HEK293 (cell line): ENCODE measurements around the gene NPW.

Source experiments
- CTCF ChIA-PET: fragments of 350-600 bp; formaldehyde crosslinking; extraction: SDS; loops from one replicate; lab custom pipeline; 2021; ENCODE audit warnings: antibody characterized with exemption; lab: Yijun Ruan, JAX
- POLR2A ChIA-PET: fragments of 300-600 bp; formaldehyde crosslinking; extraction: SDS; loops from one replicate; lab custom pipeline; 2020; ENCODE audit warnings: antibody characterized with exemption, inconsistent platforms; lab: Yijun Ruan, JAX
- H3K27ac ChIP-seq: fragments of 200-500 bp; sonication (Bioruptor generic); 2 replicates; pipeline ENCODE4 v1.5.1; 2014; ENCODE audit warnings: low read depth, low read length, control low read depth, inconsistent platforms; ENCODE audit errors: extremely low read depth
- H3K36me3 ChIP-seq, 2 experiments: fragments of 200-500 bp in 1 of 2; sonication (Bioruptor generic) in 1 of 2; 1 replicate in 1 of 2; 2 replicates in 1 of 2; pipeline ENCODE4 v1.5.1; 2014 to 2017; ENCODE audit warnings: inconsistent platforms in 2 of 2, low read length in 2 of 2; ENCODE audit not compliant: control insufficient read depth in 2 of 2, insufficient read depth in 1 of 2
- H3K4me1 ChIP-seq: fragments of 200-500 bp; sonication (Bioruptor generic); 2 replicates; pipeline ENCODE4 v1.5.1; 2014; ENCODE audit warnings: mild to moderate bottlenecking, low read length, inconsistent platforms; ENCODE audit not compliant: control insufficient read depth, insufficient read depth
- H3K4me3 ChIP-seq: 2 replicates; pipeline ENCODE4 v1.5.1; 2011; ENCODE audit warnings: low read depth, mild to moderate bottlenecking, control low read depth, low read length, moderate library complexity
- H3K9me3 ChIP-seq: fragments of 200-500 bp; sonication (Bioruptor generic); 2 replicates; pipeline ENCODE4 v1.5.1; 2014; ENCODE audit warnings: low read depth, low read length, inconsistent platforms; ENCODE audit not compliant: control insufficient read depth, insufficient read depth
- ATF2 ChIP-seq: fragments of 450-650 bp; formaldehyde crosslinking; IDR thresholded peaks from 2 replicates; pipeline ENCODE4 v1.5.1; 2016; ENCODE audit warnings: missing biosample characterization, missing genetic modification characterization, low read depth
- IKZF3 ChIP-seq: fragments of 450-650 bp; IDR thresholded peaks from 2 replicates; pipeline ENCODE4 v1.5.0; 2018; ENCODE audit warnings: missing biosample characterization, mild to moderate bottlenecking, missing genetic modification characterization, moderate library complexity
- KLF7 ChIP-seq: fragments of 450-650 bp; formaldehyde crosslinking; IDR thresholded peaks from 2 replicates; pipeline ENCODE4 v1.5.1; 2016; ENCODE audit warnings: missing biosample characterization, missing genetic modification characterization, borderline replicate concordance
- MZF1 ChIP-seq: fragments of 450-650 bp; formaldehyde crosslinking; IDR thresholded peaks from 2 replicates; pipeline ENCODE4 v1.5.1; 2017; ENCODE audit warnings: missing biosample characterization, missing genetic modification characterization, borderline replicate concordance
- ZFP3 ChIP-seq: fragments of 450-650 bp; formaldehyde crosslinking; IDR thresholded peaks from 2 replicates; pipeline ENCODE4 v1.5.1; 2016; ENCODE audit warnings: low read depth, missing biosample characterization, missing genetic modification characterization
- ZNF114 ChIP-seq: fragments of 450-650 bp; formaldehyde crosslinking; IDR thresholded peaks from 2 replicates; pipeline ENCODE4 v1.5.0; 2017; ENCODE audit warnings: missing biosample characterization, missing genetic modification characterization
- ZNF202 ChIP-seq: fragments of 450-650 bp; formaldehyde crosslinking; IDR thresholded peaks from 2 replicates; pipeline ENCODE4 v1.5.1; 2016; ENCODE audit warnings: missing biosample characterization, missing genetic modification characterization, borderline replicate concordance
- ZNF214 ChIP-seq: fragments of 450-650 bp; formaldehyde crosslinking; IDR thresholded peaks from 2 replicates; pipeline ENCODE4 v1.5.1; 2017; ENCODE audit warnings: missing biosample characterization, mild to moderate bottlenecking, missing genetic modification characterization, borderline replicate concordance
- ZNF266 ChIP-seq: fragments of 450-650 bp; formaldehyde crosslinking; IDR thresholded peaks from 2 replicates; pipeline ENCODE4 v1.5.1; 2016; ENCODE audit warnings: missing biosample characterization, missing genetic modification characterization, low read depth
- ZNF324 ChIP-seq: fragments of 450-650 bp; formaldehyde crosslinking; IDR thresholded peaks from 2 replicates; pipeline ENCODE4 v1.5.1; 2016; ENCODE audit warnings: missing biosample characterization, missing genetic modification characterization
- ZNF335 ChIP-seq: fragments of 450-650 bp; formaldehyde crosslinking; conservative IDR thresholded peaks from 2 replicates; pipeline ENCODE4 v1.5.1; 2016; ENCODE audit warnings: missing biosample characterization, missing genetic modification characterization
- ZNF398 ChIP-seq: fragments of 450-650 bp; formaldehyde crosslinking; IDR thresholded peaks from 2 replicates; pipeline ENCODE4 v1.5.1; 2017; ENCODE audit warnings: missing biosample characterization, missing genetic modification characterization
- ZNF488 ChIP-seq: fragments of 450-650 bp; formaldehyde crosslinking; IDR thresholded peaks from 2 replicates; pipeline ENCODE4 v1.5.1; 2016; ENCODE audit warnings: missing biosample characterization, missing genetic modification characterization
- ZNF558 ChIP-seq: fragments of 450-650 bp; formaldehyde crosslinking; IDR thresholded peaks from 2 replicates; pipeline ENCODE4 v1.5.1; 2016; ENCODE audit warnings: missing biosample characterization, missing genetic modification characterization
- ZNF624 ChIP-seq: fragments of 450-650 bp; formaldehyde crosslinking; IDR thresholded peaks from 2 replicates; pipeline ENCODE4 v1.5.1; 2017; ENCODE audit warnings: missing biosample characterization, missing genetic modification characterization
- ZNF629 ChIP-seq: fragments of 450-650 bp; formaldehyde crosslinking; IDR thresholded peaks from 2 replicates; pipeline ENCODE4 v1.5.1; 2017; ENCODE audit warnings: missing biosample characterization, missing genetic modification characterization
- ZNF645 ChIP-seq: fragments of 450-650 bp; formaldehyde crosslinking; IDR thresholded peaks from 2 replicates; pipeline ENCODE4; 2016; ENCODE audit warnings: missing biosample characterization, missing genetic modification characterization
- ZNF658 ChIP-seq: fragments of 450-650 bp; formaldehyde crosslinking; IDR thresholded peaks from 2 replicates; pipeline ENCODE4; 2016; ENCODE audit warnings: missing biosample characterization, missing genetic modification characterization

NPW gene

GRCh38 chr16:2058872-2059271 lies 39.3 kb downstream of the NPW start (continued):
- TF ChIP-seq ZNF398 (tag by site-specific recombination), result no peak
- no peak for TF ChIP-seq ZNF324 (tag by site-specific recombination)
- TF ChIP-seq ZNF658 (tag by site-specific recombination), result no peak

GRCh38 chr16:2060346-2060745 lies 40.8 kb downstream of the NPW start:
- peaks cover 0 to 75% of the 10 kb centered on the region in 2 experiments; a peak in 2 of 3 replicates for H3K36me3 ChIP-seq
- no peak overlapping the region for H3K4me3 ChIP-seq
- no peaks in the 10 kb centered on the region for H3K4me1 ChIP-seq
- TF ChIP-seq ZNF629 (tag by site-specific recombination) (no peak), ZNF645 (tag by site-specific recombination) (no peak), ZNF558 (tag by site-specific recombination) (no peak), ZNF202 (tag by site-specific recombination) (no peak), ZNF266 (tag by site-specific recombination) (no peak), IKZF3 (tag by site-specific recombination) (no peak), ZNF335 (tag by site-specific recombination) (no peak), ZFP3 (tag by site-specific recombination) (no peak), MZF1 (tag by site-specific recombination) (no peak)
- no peaks in the 10 kb centered on the region for H3K9me3 ChIP-seq
- ChIA-PET POLR2A (no interaction called here), CTCF (no interaction called here)
- H3K27ac ChIP-seq, result no peak overlapping the region

GRCh38 chr16:2061023-2061422 lies 41.4 kb downstream of the NPW start:
- TF ChIP-seq ATF2 (tag by site-specific recombination) (no peak), ZNF488 (no peak), ZNF114 (tag by site-specific recombination) (no peak), ZNF214 (tag by site-specific recombination) (no peak), ZNF624 (tag by site-specific recombination) (no peak), KLF7 (tag by site-specific recombination) (no peak)
- CTCF ChIA-PET, result no interaction called here
- Histone ChIP-seq H3K4me3 (no peak overlapping the region), H3K36me3 (peaks cover 0 to 77% of the 10 kb centered on the region in 2 experiments; a peak in 2 of 3 replicates), H3K27ac (no peak overlapping the region), H3K4me1 (no peaks in the 10 kb centered on the region), H3K9me3 (no peaks in the 10 kb centered on the region)
- POLR2A ChIA-PET, result no interaction called here
